SK-N-SH (cell line): ENCODE measurements around the gene STIL. TPM values are rescaled to one million over a fixed set of nuclear protein-coding genes. Genes with fewer than 3 reads are reported as not detected.

Source experiments
- CTCF ChIA-PET: fragments of 300-600, 350-600 bp; formaldehyde crosslinking; extraction: SDS; loops from one replicate; lab custom pipeline; 2021; lab: Yijun Ruan, JAX
- POLR2A ChIA-PET: fragments of 350-600 bp; sonication (Branson Sonifier 250); formaldehyde crosslinking; extraction: SDS; loops from one replicate; lab custom pipeline; 2020; ENCODE audit warnings: antibody characterized with exemption, inconsistent platforms; lab: Yijun Ruan, JAX
- DNase-seq: peaks from one replicate; pipeline ENCODE4 v3.0.0; 2012
- H2AFZ ChIP-seq: fragments of 200-600 bp; sonication (generic); 2 replicates; pipeline ENCODE4 v1.8.1; 2016; ENCODE audit warnings: antibody characterized with exemption, mild to moderate bottlenecking, low read depth
- H3F3A ChIP-seq: fragments of 200-600 bp; sonication (generic); replicated peaks from 2 replicates; pipeline ENCODE3; 2016; ENCODE audit warnings: antibody characterized with exemption, mild to moderate bottlenecking; ENCODE audit not compliant: insufficient read depth
- H3K27ac ChIP-seq, 2 experiments: fragments of 200-500 bp in 1 of 2; fragments of 200-600 bp in 1 of 2; sonication (Bioruptor generic) in 1 of 2; sonication (generic), shearing (Covaris generic) in 1 of 2; 2 replicates each; pipeline versions ENCODE4 v1.5.1 to v1.6.1; 2014 to 2016; ENCODE audit warnings: low read depth in 2 of 2, inconsistent platforms in 1 of 2, low read length in 1 of 2, mild to moderate bottlenecking in 1 of 2, mixed read lengths in 1 of 2
- H3K27me3 ChIP-seq: fragments of 200-600 bp; sonication (generic), shearing (Covaris generic); 2 replicates; pipeline ENCODE4 v1.6.1; 2016; ENCODE audit warnings: mixed run types; ENCODE audit not compliant: insufficient read depth
- H3K36me3 ChIP-seq, 2 experiments: fragments of 200-500 bp in 1 of 2; fragments of 200-600 bp in 1 of 2; sonication (Bioruptor generic) in 1 of 2; sonication (generic) in 1 of 2; replicated peaks in 1 of 2; 2 replicates each; pipeline versions ENCODE3 to v1.5.1; 2014 to 2016; ENCODE audit warnings: low read length in 1 of 2, mild to moderate bottlenecking in 1 of 2; ENCODE audit not compliant: insufficient read depth in 2 of 2, control insufficient read depth in 1 of 2
- H3K4me1 ChIP-seq, 2 experiments: fragments of 200-500 bp in 1 of 2; fragments of 200-600 bp in 1 of 2; sonication (Bioruptor generic) in 1 of 2; sonication (generic), shearing (Covaris generic) in 1 of 2; 2 replicates each; pipeline versions ENCODE4 v1.5.1 to v1.6.1; 2014 to 2016; ENCODE audit warnings: low read depth in 1 of 2, low read length in 1 of 2, mixed run types in 1 of 2; ENCODE audit not compliant: insufficient read depth in 2 of 2, control insufficient read depth in 1 of 2
- H3K4me2 ChIP-seq: fragments of 200-600 bp; sonication (generic), shearing (Covaris generic); 2 replicates; pipeline ENCODE4 v1.6.1; 2017; ENCODE audit warnings: mixed run types
- H3K4me3 ChIP-seq, 2 experiments: fragments of 200-500 bp in 1 of 2; fragments of 200-600 bp in 1 of 2; sonication (Bioruptor generic) in 1 of 2; sonication (generic), shearing (Covaris generic) in 1 of 2; 2 replicates each; pipeline versions ENCODE4 v1.5.1 to v1.8.1; 2014 to 2016; ENCODE audit warnings: low read depth in 2 of 2, inconsistent platforms in 1 of 2, low read length in 1 of 2, mild to moderate bottlenecking in 1 of 2, mixed read lengths in 1 of 2, moderate library complexity in 1 of 2
- H3K79me2 ChIP-seq: fragments of 200-600 bp; sonication (generic); 2 replicates; pipeline ENCODE4 v1.8.1; 2017; ENCODE audit warnings: mild to moderate bottlenecking; ENCODE audit not compliant: insufficient read depth
- H3K9ac ChIP-seq: fragments of 200-600 bp; sonication (generic); 2 replicates; pipeline ENCODE4 v1.6.1; 2017; ENCODE audit warnings: mixed run types
- H3K9me2 ChIP-seq: fragments of 200-600 bp; sonication (generic); 2 replicates; pipeline ENCODE4 v1.6.1; 2017; ENCODE audit warnings: mixed run types
- H3K9me3 ChIP-seq: fragments of 200-600 bp; sonication (generic); 2 replicates; pipeline ENCODE4 v1.6.1; 2017; ENCODE audit warnings: mixed run types, mild to moderate bottlenecking, moderate library complexity
- H4K20me1 ChIP-seq: fragments of 200-600 bp; sonication (generic); 2 replicates; pipeline ENCODE4 v1.6.1; 2017; ENCODE audit warnings: mild to moderate bottlenecking, mixed run types; ENCODE audit not compliant: insufficient read depth
- CHD2 ChIP-seq: fragments of 150-350 bp; IDR thresholded peaks from 2 replicates; pipeline ENCODE4 v1.6.1; 2018; ENCODE audit warnings: low read length; ENCODE audit not compliant: partially characterized antibody
- ELF1 ChIP-seq: IDR thresholded peaks from 2 replicates; pipeline ENCODE4 v1.4.0; 2012
- EP300 ChIP-seq, 2 experiments: IDR thresholded peaks; 2 replicates each; pipeline versions ENCODE4 v1.4.0 to v1.6.1; 2012; ENCODE audit warnings: borderline replicate concordance in 1 of 2, low read depth in 1 of 2, low read length in 1 of 2
- FOSL2 ChIP-seq: IDR thresholded peaks from 2 replicates; pipeline ENCODE4 v1.4.0; 2012; ENCODE audit warnings: low read depth, mild to moderate bottlenecking, moderate library complexity, borderline replicate concordance
- FOXJ3 ChIP-seq: sonication (generic); formaldehyde crosslinking; IDR thresholded peaks from 2 replicates; pipeline ENCODE4 v1.5.1; 2020; ENCODE audit warnings: mild to moderate bottlenecking, missing genetic modification reagents
- FOXM1 ChIP-seq: IDR thresholded peaks from 2 replicates; pipeline ENCODE4 v1.4.0; 2012; ENCODE audit warnings: low read depth, mild to moderate bottlenecking
- GABPA ChIP-seq: IDR thresholded peaks from 2 replicates; pipeline ENCODE4 v1.4.0; 2012; ENCODE audit warnings: low read depth, mild to moderate bottlenecking
- IRF3 ChIP-seq: fragments of 150-350 bp; IDR thresholded peaks from 2 replicates; pipeline ENCODE4 v1.6.1; 2016; ENCODE audit warnings: mild to moderate bottlenecking, low read depth, low read length
- NFIC ChIP-seq: IDR thresholded peaks from 2 replicates; pipeline ENCODE4 v1.4.0; 2012; ENCODE audit warnings: borderline replicate concordance
- NRF1 ChIP-seq: IDR thresholded peaks from 2 replicates; pipeline ENCODE4 v1.6.1; 2012; ENCODE audit warnings: low read depth, mild to moderate bottlenecking, low read length
- PBX3 ChIP-seq: IDR thresholded peaks from 2 replicates; pipeline ENCODE4; 2012
- POLR2AphosphoS5 ChIP-seq: IDR thresholded peaks from 2 replicates; pipeline ENCODE4 v1.6.1; 2012; ENCODE audit warnings: low read depth, low read length
- RAD21 ChIP-seq: IDR thresholded peaks from 2 replicates; pipeline ENCODE4 v1.6.1; 2012; ENCODE audit warnings: mild to moderate bottlenecking, low read length
- RCOR1 ChIP-seq: fragments of 150-350 bp; IDR thresholded peaks from 2 replicates; pipeline ENCODE4 v1.6.1; 2017; ENCODE audit warnings: antibody characterized with exemption, low read length
- SIN3A ChIP-seq: IDR thresholded peaks from 2 replicates; pipeline ENCODE4 v1.6.1; 2012; ENCODE audit warnings: low read depth, mild to moderate bottlenecking, low read length, moderate library complexity, borderline replicate concordance
- SMC3 ChIP-seq: IDR thresholded peaks from 2 replicates; pipeline ENCODE4 v1.6.1; 2012; ENCODE audit warnings: low read depth, low read length, improper control_type of control experiment
- TCF12 ChIP-seq: IDR thresholded peaks from 2 replicates; pipeline ENCODE4 v1.4.0; 2012
- USF1 ChIP-seq: IDR thresholded peaks from 2 replicates; pipeline ENCODE4 v1.4.0; 2012; ENCODE audit warnings: low read depth, borderline replicate concordance
- USF2 ChIP-seq: fragments of 150-350 bp; IDR thresholded peaks from 2 replicates; pipeline ENCODE4 v1.6.1; 2017; ENCODE audit warnings: antibody characterized with exemption, low read length, low read depth, borderline replicate concordance
- YY1 ChIP-seq: IDR thresholded peaks from 2 replicates; pipeline ENCODE4 v1.4.0; 2012; ENCODE audit warnings: low read depth, mild to moderate bottlenecking
- ZBTB33 ChIP-seq: IDR thresholded peaks from 2 replicates; pipeline ENCODE4 v1.4.0; 2012; ENCODE audit warnings: low read depth, borderline replicate concordance
- WGBS: methylation state at CpG from one replicate; pipeline ENCODE4 v1.1.6; 2017; ENCODE audit warnings: low lambda C conversion rate; 5-methylcytosine and 5-hydroxymethylcytosine counted together
- polyA plus RNA-seq, 3 experiments: library from polyadenylated mRNA; depleted of rRNA; stranded (reverse); fragments of >200 nt; gene quantifications; 2 replicates each; pipeline ENCODE4 v1.2.3, GENCODE V29; 2012

STIL gene
- polyA plus RNA-seq, 1 of the 3 experiments (the other 2 are of a cell fraction), result 4.9 TPM

GRCh38 chr1:47210666-47211065 lies 103.3 kb downstream of the STIL start:
- TF ChIP-seq FOXJ3 (CRISPR knock-in tag), result no peak
- TF ChIP-seq GABPA, result no peak
- TF ChIP-seq TCF12, result no peak
- TF ChIP-seq RAD21, result no peak
- no peak for TF ChIP-seq POLR2AphosphoS5
- no peak for TF ChIP-seq PBX3
- TF ChIP-seq IRF3, result no peak
- no peak for TF ChIP-seq ELF1
- TF ChIP-seq EP300 (IDR thresholded peaks at IDR 0.05; ENCODE audit: borderline replicate concordance in 1 of 2, low read depth in 1 of 2, low read length in 1 of 2), result no peak
- no peak for TF ChIP-seq USF2
- TF ChIP-seq CHD2, result no peak
- TF ChIP-seq FOSL2, result no peak
- no peak for TF ChIP-seq NRF1
- no peak for TF ChIP-seq RCOR1
- no peak overlapping the region for H3K4me2 ChIP-seq
- 57% methylated on average over 3 of the region's 3 CpGs for WGBS
- H3K36me3 ChIP-seq, result no peaks in the 10 kb centered on the region
- POLR2A ChIA-PET, result no interaction called here
- H3F3A ChIP-seq, result no peaks in the 10 kb centered on the region
- no peaks in the 10 kb centered on the region; the same call in 1 of the 2 replicates for H3K27me3 ChIP-seq
- H3K9me3 ChIP-seq, result no peaks in the 10 kb centered on the region
- H4K20me1 ChIP-seq, result no peaks in the 10 kb centered on the region
- no peak overlapping the region for H3K4me3 ChIP-seq
- no peak overlapping the region for H3K9ac ChIP-seq
- no peak overlapping the region for H3K27ac ChIP-seq
- no peak overlapping the region for H2AFZ ChIP-seq
- H3K9me2 ChIP-seq, result no peaks in the 10 kb centered on the region
- CTCF ChIA-PET, result interaction anchor here (0.8 to 1.8 kb wide), 3 partner anchors 18 to 52 kb away, joined by 5 to 8 read pairs (median 7); no protein-coding TSS in a partner anchor
- H3K4me1 ChIP-seq, result no peaks in the 10 kb centered on the region
- no peaks in the 10 kb centered on the region for H3K79me2 ChIP-seq
- DNase-seq, result no peak

- H2AFZ ChIP-seq, result no peak overlapping the region
- no peak overlapping the region for H3K9ac ChIP-seq
- no peaks in the 10 kb centered on the region for H4K20me1 ChIP-seq
- H3K9me3 ChIP-seq, result no peaks in the 10 kb centered on the region
- no peak overlapping the region for H3K4me3 ChIP-seq
- no peak overlapping the region for H3K27ac ChIP-seq
- H3F3A ChIP-seq, result no peaks in the 10 kb centered on the region
- ChIA-PET CTCF (interaction anchor here (0.8 to 1.8 kb wide), 4 partner anchors 17 to 179 kb away, joined by 3 to 8 read pairs (median 6); no protein-coding TSS in a partner anchor), POLR2A (no interaction called here)
- no peaks in the 10 kb centered on the region for H3K9me2 ChIP-seq
- no peaks in the 10 kb centered on the region for H3K79me2 ChIP-seq
- no peak overlapping the region for H3K4me2 ChIP-seq
- no peaks in the 10 kb centered on the region for H3K4me1 ChIP-seq
- no peak for DNase-seq
- H3K27me3 ChIP-seq, result peaks cover 1% of the 10 kb centered on the region; the same call in 1 of the 2 replicates
- WGBS, result 23% methylated on average over 3 of the region's 3 CpGs
- H3K36me3 ChIP-seq, result no peaks in the 10 kb centered on the region
- TF ChIP-seq SMC3, result no peak
- TF ChIP-seq YY1, result no peak
- TF ChIP-seq ELF1, result no peak
- no peak for TF ChIP-seq TCF12
- TF ChIP-seq ZBTB33, result no peak
- TF ChIP-seq IRF3, result no peak
- no peak for TF ChIP-seq FOXM1
- no peak for TF ChIP-seq RAD21
- TF ChIP-seq POLR2AphosphoS5, result no peak
- no peak for TF ChIP-seq NFIC
- no peak for TF ChIP-seq RCOR1
- TF ChIP-seq USF1, result no peak
- TF ChIP-seq SIN3A, result no peak
Observed at GRCh38 chr1:47209725-47210325, 104.1 kb downstream of the STIL start.
